T-cell (primary cell): Measurements from ENCODE around the gene POLR3H. TPM values are rescaled to one million over a fixed set of nuclear protein-coding genes. Genes with fewer than 3 reads are reported as not detected.

Source experiments
- ATAC-seq, 4 experiments: fragments of 200-7000 bp in 3 of 4; fragments of 150-1000 bp in 1 of 4; cut with Tn5 transposase; replicated peaks in 1 of 4; 1 replicate in 3 of 4; 2 replicates in 1 of 4; pipeline ENCODE4 v1.10.0; 2021; ENCODE audit warnings: moderate library complexity in 3 of 4, mild to moderate bottlenecking in 2 of 4, moderate number of reproducible peaks in 1 of 4
- CTCF ChIA-PET, 2 donors: fragments of 300-600 bp; sonication (Branson Sonifier 250); formaldehyde crosslinking; loops; one replicate each; lab custom pipeline; 2022; ENCODE audit warnings: antibody characterized with exemption in 2 of 2; lab: Charles Lee
- POLR2A ChIA-PET, 2 donors: fragments of 300-600 bp; sonication (Branson Sonifier 250); formaldehyde crosslinking; loops; one replicate each; lab custom pipeline; 2022; ENCODE audit warnings: antibody characterized with exemption in 2 of 2; lab: Charles Lee
- DNase-seq, 35 experiments: peaks; one replicate each; pipeline versions ENCODE4 v3.0.0 to v3.0.0-alpha.2; 2013 to 2023
- H3K27ac ChIP-seq: one replicate; pipeline ENCODE4 v1.5.1; 2013; ENCODE audit warnings: low read length
- H3K27me3 ChIP-seq, 2 experiments: replicated peaks in 1 of 2; 1 replicate in 1 of 2; 2 replicates in 1 of 2; pipeline versions ENCODE4 v1.6.1 to v1.7.0; 2013; ENCODE audit warnings: low read length in 1 of 2, mixed read lengths in 1 of 2; ENCODE audit not compliant: control insufficient read depth in 2 of 2, insufficient read depth in 2 of 2; ENCODE audit errors: extremely low read depth in 1 of 2
- H3K36me3 ChIP-seq, 2 donors: 1 replicate in 1 of 2; 2 replicates in 1 of 2; pipeline versions ENCODE4 v1.6.1 to v1.7.0; 2013; ENCODE audit warnings: low read length in 1 of 2; ENCODE audit not compliant: control insufficient read depth in 2 of 2, insufficient read depth in 1 of 2; ENCODE audit errors: extremely low read depth in 1 of 2
- H3K4me1 ChIP-seq, 2 experiments: 1 replicate in 1 of 2; 2 replicates in 1 of 2; pipeline versions ENCODE4 v1.6.1 to v1.7.0; 2013; ENCODE audit warnings: low read length in 2 of 2, mixed read lengths in 1 of 2; ENCODE audit not compliant: insufficient read depth in 2 of 2, control insufficient read depth in 1 of 2; ENCODE audit errors: extremely low read depth in 1 of 2
- H3K4me3 ChIP-seq, 2 donors: 1 replicate in 1 of 2; 2 replicates in 1 of 2; pipeline versions ENCODE4 v1.5.1 to v1.7.0; 2013; ENCODE audit warnings: mild to moderate bottlenecking in 2 of 2, low read length in 1 of 2, moderate library complexity in 1 of 2; ENCODE audit not compliant: control insufficient read depth in 1 of 2; ENCODE audit errors: extremely low read depth in 1 of 2
- H3K9me3 ChIP-seq: 2 replicates; pipeline ENCODE4 v1.7.0; 2013
- H3K27ac Mint-ChIP-seq, 2 donors: one replicate each; pipeline ENCODE4 v1.8.0; 2020 to 2021; ENCODE audit warnings: mild to moderate bottlenecking in 2 of 2, mixed read lengths in 2 of 2
- H3K27me3 Mint-ChIP-seq, 2 donors: one replicate each; pipeline ENCODE4 v1.8.0; 2021 to 2022; ENCODE audit warnings: mixed read lengths in 2 of 2
- H3K36me3 Mint-ChIP-seq: one replicate; pipeline ENCODE4 v1.8.0; 2021; ENCODE audit warnings: mixed read lengths
- H3K4me1 Mint-ChIP-seq, 3 donors: one replicate each; pipeline ENCODE4 v1.8.0; 2020 to 2022; ENCODE audit warnings: mixed read lengths in 3 of 3, mild to moderate bottlenecking in 1 of 3
- H3K4me3 Mint-ChIP-seq, 3 donors: one replicate each; pipeline ENCODE4 v1.8.0; 2020 to 2022; ENCODE audit warnings: mild to moderate bottlenecking in 3 of 3, mixed read lengths in 3 of 3, moderate library complexity in 3 of 3
- H3K9me3 Mint-ChIP-seq, 3 donors: one replicate each; pipeline ENCODE4 v1.8.0; 2020 to 2022; ENCODE audit warnings: mixed read lengths in 3 of 3
- WGBS: methylation state at CpG from one replicate; pipeline ENCODE4 v1.1.5; 2013; ENCODE audit warnings: missing lambda C conversion rate; ENCODE audit not compliant: insufficient coverage; 5-methylcytosine and 5-hydroxymethylcytosine counted together
- total RNA-seq, 35 experiments: library from RNA in 6 of 35; stranded (reverse) in 6 of 35; fragments of 120-200 nt in 1 of 35; gene quantifications; one replicate each; pipeline versions ENCODE4 v1.2.1 to v1.2.4 and lab custom pipeline; 2013 to 2026

POLR3H gene
- total RNA-seq, 5 donors from 2014 or later (not counting 1 experiment from before 2014, with no cell fraction given): 20.6 to 57.7 (median 44.9) TPM

DNA sequence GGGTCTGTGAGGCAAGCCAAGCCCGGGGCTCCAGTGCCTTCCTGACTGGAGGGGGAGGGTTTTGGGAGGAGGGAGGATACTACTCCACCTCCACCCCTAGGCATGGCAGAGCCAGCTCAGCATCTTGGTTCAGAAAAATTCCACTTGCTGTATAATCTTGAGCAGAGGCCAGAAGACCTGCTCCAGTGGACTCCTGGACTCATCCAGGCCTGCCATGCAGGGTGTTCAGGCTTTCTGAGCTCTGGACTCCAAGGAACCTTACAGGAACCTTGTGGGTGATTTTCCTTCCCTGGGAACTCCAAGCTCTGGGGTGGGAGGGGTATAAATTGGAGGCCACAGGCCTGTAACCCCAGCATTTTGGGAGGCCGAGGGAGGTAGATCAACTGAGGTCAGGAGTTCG is 26.0 kb upstream of the POLR3H start:
- H3K4me1 ChIP-seq: no peaks in the 10 kb centered on the region
- no CpG with 5 or more reads among the region's 3 CpGs for WGBS
- Mint-ChIP-seq H3K27ac (no peak overlapping the region), H3K27me3 (no peaks in the 10 kb centered on the region), H3K9me3 (no peaks in the 10 kb centered on the region), H3K36me3 (no peaks in the 10 kb centered on the region), H3K4me3 (no peak overlapping the region), H3K4me1 (no peaks in the 10 kb centered on the region)
- ChIA-PET CTCF (no interaction called here), POLR2A (interaction anchor here in 1 of 2 donors (0.5 kb wide), 1 partner anchor 59 kb away, joined by 7 read pairs; no protein-coding TSS in a partner anchor)
- no peaks in the 10 kb centered on the region for H3K27me3 ChIP-seq
- no peaks in the 10 kb centered on the region for H3K9me3 ChIP-seq
- DNase-seq: no peak
- ATAC-seq: no peak
- H3K36me3 ChIP-seq: no peaks in the 10 kb centered on the region
- no peak overlapping the region for H3K4me3 ChIP-seq
- no peak overlapping the region for H3K27ac ChIP-seq

DNA sequence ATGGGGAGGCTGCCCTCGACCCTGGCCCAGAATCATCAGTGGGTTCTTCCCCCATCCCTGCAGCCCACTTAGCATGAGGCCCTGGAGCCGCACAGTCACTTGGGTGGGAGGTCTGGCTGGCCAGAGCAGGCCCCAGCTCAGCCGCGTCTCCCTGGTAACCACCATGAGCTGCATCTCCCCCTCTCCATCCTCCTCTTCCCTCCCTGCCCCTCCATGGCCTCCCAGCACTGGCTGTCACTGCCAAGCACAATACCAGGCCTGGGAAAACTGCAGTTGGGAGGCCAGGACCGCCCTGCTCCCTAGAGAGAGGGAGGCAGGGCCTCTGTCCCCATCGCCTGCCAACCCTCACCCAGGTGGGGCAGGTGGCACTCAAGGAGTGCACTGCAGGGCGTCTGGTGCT is 24.5 kb upstream of the POLR3H start:
- no peak for DNase-seq
- CTCF ChIA-PET: no interaction called here
- H3K9me3 Mint-ChIP-seq: no peaks in the 10 kb centered on the region
- H3K27me3 Mint-ChIP-seq: peaks cover 0 to 3% of the 10 kb centered on the region in 2 donors
- H3K27ac Mint-ChIP-seq: no peak overlapping the region
- no peaks in the 10 kb centered on the region for H3K36me3 ChIP-seq
- POLR2A ChIA-PET: no interaction called here
- H3K9me3 ChIP-seq: no peaks in the 10 kb centered on the region
- no peaks in the 10 kb centered on the region for H3K27me3 ChIP-seq
- no peak for ATAC-seq
- no peak overlapping the region for H3K4me3 ChIP-seq
- no peaks in the 10 kb centered on the region for H3K36me3 Mint-ChIP-seq
- WGBS: 56% methylated on average over 7 of the region's 7 CpGs
- no peaks in the 10 kb centered on the region for H3K4me1 ChIP-seq
- H3K4me3 Mint-ChIP-seq: no peak overlapping the region
- H3K27ac ChIP-seq: no peak overlapping the region
- no peaks in the 10 kb centered on the region for H3K4me1 Mint-ChIP-seq

DNA sequence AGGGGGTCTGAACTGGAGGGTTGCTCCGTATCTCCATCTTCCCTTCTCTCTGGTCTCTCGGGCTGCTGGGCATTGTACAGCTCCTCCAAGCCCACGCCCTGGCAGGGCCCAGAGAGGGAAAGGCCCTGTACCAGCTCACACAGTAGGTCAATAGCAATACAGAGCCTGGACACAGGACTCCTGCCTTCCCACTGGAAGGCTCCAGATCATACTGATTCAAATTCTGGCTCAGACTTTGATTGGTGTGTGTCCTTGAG is 23.2 kb upstream of the POLR3H start:
- no peak overlapping the region for H3K27ac Mint-ChIP-seq
- H3K36me3 ChIP-seq: no peaks in the 10 kb centered on the region
- H3K4me3 Mint-ChIP-seq: no peak overlapping the region
- no peaks in the 10 kb centered on the region for H3K4me1 Mint-ChIP-seq
- H3K9me3 Mint-ChIP-seq: no peaks in the 10 kb centered on the region
- DNase-seq: no peak
- H3K27me3 ChIP-seq: peaks cover 0 to 12% of the 10 kb centered on the region in 2 experiments
- H3K27ac ChIP-seq: no peak overlapping the region
- no peaks in the 10 kb centered on the region for H3K9me3 ChIP-seq
- POLR2A ChIA-PET: interaction anchor here in 1 of 2 donors (0.7 kb wide), 1 partner anchor 85 kb away, joined by 7 read pairs; no protein-coding TSS in a partner anchor
- no peak overlapping the region for H3K4me3 ChIP-seq
- whole genome bisulfite sequencing: no CpG with 5 or more reads among the region's 3 CpGs
- no peak for ATAC-seq
- peaks cover 0 to 7% of the 10 kb centered on the region in 2 donors for H3K27me3 Mint-ChIP-seq
- H3K4me1 ChIP-seq: no peaks in the 10 kb centered on the region
- H3K36me3 Mint-ChIP-seq: no peaks in the 10 kb centered on the region
- CTCF ChIA-PET: no interaction called here

DNA sequence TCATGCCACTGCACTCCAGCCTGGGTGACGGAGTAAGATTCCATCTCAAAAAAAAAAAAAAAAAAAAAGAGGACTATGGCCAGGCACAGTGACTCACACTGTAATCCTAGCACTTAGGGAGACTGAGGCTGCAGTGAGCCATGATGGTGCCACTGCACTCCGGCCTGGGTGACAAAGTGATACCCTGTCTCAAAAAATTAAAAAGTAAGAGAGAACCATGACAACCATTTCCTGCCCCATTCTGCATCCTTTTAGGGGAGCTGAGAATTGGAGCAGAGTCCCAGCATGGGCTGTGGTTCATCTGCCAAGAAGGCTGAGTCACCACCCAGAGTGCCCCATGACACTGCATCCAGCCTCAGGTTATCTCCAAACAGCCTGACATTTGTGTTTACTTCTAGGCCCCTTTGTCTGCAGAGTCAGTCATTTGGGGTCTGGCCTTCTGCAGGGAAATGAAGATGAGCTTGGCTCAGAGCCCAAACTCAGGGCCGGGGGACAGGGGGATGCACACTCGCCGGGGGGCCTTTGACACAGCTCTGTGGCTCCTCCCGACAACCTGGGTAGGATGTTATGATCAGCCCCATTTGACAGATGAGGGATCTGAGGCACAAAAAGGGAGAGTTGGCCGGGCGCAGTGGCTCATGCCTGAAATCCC is 21.3 kb upstream of the POLR3H start:
- Mint-ChIP-seq H3K4me3 (no peak overlapping the region), H3K36me3 (no peaks in the 10 kb centered on the region), H3K27me3 (peaks cover 8 to 22% of the 10 kb centered on the region in 2 donors), H3K4me1 (no peaks in the 10 kb centered on the region), H3K27ac (no peak overlapping the region), H3K9me3 (no peaks in the 10 kb centered on the region)
- no peak overlapping the region for H3K27ac ChIP-seq
- CTCF ChIA-PET: interaction anchor here (0.6 to 0.7 kb wide), 2 partner anchors 184 to 700 kb away, joined by 4 to 5 read pairs; no protein-coding TSS in a partner anchor
- POLR2A ChIA-PET: no interaction called here
- H3K9me3 ChIP-seq: no peaks in the 10 kb centered on the region
- DNase-seq (no peak), ATAC-seq (peak in 3 of 4 experiments; percentile 43 to 56 (median 49))
- H3K27me3 ChIP-seq: peaks cover 4 to 31% of the 10 kb centered on the region in 2 experiments
- no peaks in the 10 kb centered on the region for H3K4me1 ChIP-seq
- 58% methylated on average over 2 of the region's 8 CpGs for WGBS
- no peak overlapping the region for H3K4me3 ChIP-seq
- no peaks in the 10 kb centered on the region for H3K36me3 ChIP-seq

DNA sequence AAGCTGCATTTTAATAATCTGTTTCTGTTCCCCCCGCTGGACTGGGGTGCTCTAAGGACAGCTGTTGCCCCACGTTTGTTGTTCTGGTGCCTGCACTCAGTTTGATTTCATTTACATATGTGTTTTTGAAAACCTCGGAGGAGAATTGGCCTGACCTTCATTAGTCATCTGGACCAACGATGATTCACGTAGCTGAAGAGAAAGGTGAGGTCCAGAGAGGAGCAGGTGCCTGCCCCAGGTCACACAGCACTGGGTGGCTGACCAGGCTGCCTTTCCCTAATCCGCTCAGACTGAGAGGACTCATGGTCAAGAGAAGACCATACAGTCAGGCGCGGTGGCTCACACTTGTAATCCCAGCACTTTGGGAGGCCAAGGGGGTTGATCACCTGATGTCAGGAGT is 20.3 kb upstream of the POLR3H start:
- 83% methylated on average over 6 of the region's 8 CpGs for WGBS
- Histone ChIP-seq H3K4me3 (no peak overlapping the region), H3K27me3 (peaks cover 5 to 38% of the 10 kb centered on the region in 2 experiments), H3K36me3 (no peaks in the 10 kb centered on the region), H3K4me1 (no peaks in the 10 kb centered on the region), H3K9me3 (no peaks in the 10 kb centered on the region), H3K27ac (no peak overlapping the region)
- H3K4me3 Mint-ChIP-seq: no peak overlapping the region
- POLR2A ChIA-PET: no interaction called here
- DNase-seq (no peak), ATAC-seq (no peak)
- H3K4me1 Mint-ChIP-seq: no peaks in the 10 kb centered on the region
- no peaks in the 10 kb centered on the region for H3K36me3 Mint-ChIP-seq
- no peaks in the 10 kb centered on the region for H3K9me3 Mint-ChIP-seq
- H3K27ac Mint-ChIP-seq: no peak overlapping the region
- CTCF ChIA-PET: no interaction called here
- peaks cover 14 to 32% of the 10 kb centered on the region in 2 donors for H3K27me3 Mint-ChIP-seq

DNA sequence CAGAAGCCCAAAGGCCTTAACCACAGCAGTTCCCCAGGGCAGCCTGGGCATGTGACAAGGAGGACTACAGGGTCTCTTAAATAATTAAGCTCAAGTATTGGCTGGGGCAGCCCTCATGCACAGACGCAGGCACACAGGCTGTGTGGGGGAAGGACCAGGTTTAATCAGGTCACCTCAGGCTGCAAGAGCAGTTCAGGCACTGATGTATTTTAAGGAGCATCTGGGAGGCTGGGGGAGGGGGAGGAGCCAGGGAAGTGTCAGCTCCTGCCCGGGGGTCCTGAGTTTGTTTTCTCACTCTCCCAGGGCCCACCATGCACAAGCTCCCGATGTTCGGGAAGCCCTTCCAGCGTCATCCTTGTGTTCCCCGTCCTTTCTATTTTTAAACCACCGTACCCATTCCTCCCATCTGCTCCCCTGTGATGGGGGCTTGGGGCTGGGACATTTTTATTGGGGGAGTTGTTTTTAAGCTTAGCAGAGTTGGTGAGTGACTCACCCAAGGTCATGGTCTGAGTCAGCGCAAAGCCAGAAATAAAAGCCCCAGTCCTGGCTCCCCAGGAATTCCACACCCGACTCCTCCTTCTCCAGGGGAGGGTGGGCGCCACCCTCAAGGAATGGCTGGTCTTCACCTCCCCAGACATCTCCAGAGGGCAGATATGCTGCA is 18.9 kb upstream of the POLR3H start:
- H3K27me3 Mint-ChIP-seq: peaks cover 14 to 40% of the 10 kb centered on the region in 2 donors
- H3K36me3 Mint-ChIP-seq: no peaks in the 10 kb centered on the region
- DNase-seq: no peak
- no peak overlapping the region for H3K27ac Mint-ChIP-seq
- 40% methylated on average over 1 of the region's 10 CpGs for WGBS
- ChIA-PET CTCF (no interaction called here), POLR2A (no interaction called here)
- H3K36me3 ChIP-seq: no peaks in the 10 kb centered on the region
- no peaks in the 10 kb centered on the region for H3K9me3 ChIP-seq
- H3K4me1 ChIP-seq: no peaks in the 10 kb centered on the region
- no peak overlapping the region for H3K4me3 Mint-ChIP-seq
- no peak overlapping the region for H3K27ac ChIP-seq
- ATAC-seq: no peak
- no peaks in the 10 kb centered on the region for H3K4me1 Mint-ChIP-seq
- no peak overlapping the region for H3K4me3 ChIP-seq
- peaks cover 6 to 45% of the 10 kb centered on the region in 2 experiments for H3K27me3 ChIP-seq
- H3K9me3 Mint-ChIP-seq: no peaks in the 10 kb centered on the region
